Astrocyte (in vitro differentiated cells and primary cell): Measurements from ENCODE around the gene RAPGEF6. TPM values are rescaled to one million over a fixed set of nuclear protein-coding genes. Genes with fewer than 3 reads are reported as not detected.
A peak's percentile ranks its signal among the peaks of the same experiment; 100 is the strongest.

Source experiments
- DNase-seq: peaks from one replicate; pipeline ENCODE4 v3.0.0-alpha.2; 2010; ENCODE audit warnings: low read depth
- FAIRE-seq: peaks from 2 replicates; lab custom pipeline; 2011; peaks lifted over from hg19 to GRCh38; lab: Jason Lieb, UNC
- H2AFZ ChIP-seq: 2 replicates; pipeline ENCODE4 v1.6.0; 2012; ENCODE audit warnings: low read depth, low read length, inconsistent platforms
- H3K27ac ChIP-seq: 2 replicates; pipeline ENCODE4 v1.5.1; 2011; ENCODE audit warnings: low read depth, low read length, inconsistent platforms
- H3K27me3 ChIP-seq: 2 replicates; pipeline ENCODE4 v1.6.0; 2011; ENCODE audit warnings: low read length, inconsistent platforms; ENCODE audit not compliant: insufficient read depth
- H3K36me3 ChIP-seq: 2 replicates; pipeline ENCODE4 v1.5.1; 2011; ENCODE audit warnings: low read length, inconsistent platforms; ENCODE audit not compliant: insufficient read depth
- H3K4me1 ChIP-seq: 2 replicates; pipeline ENCODE4 v1.5.1; 2011; ENCODE audit warnings: low read length, inconsistent platforms; ENCODE audit not compliant: insufficient read depth
- H3K4me2 ChIP-seq: 2 replicates; pipeline ENCODE4 v1.6.0; 2012; ENCODE audit warnings: low read length, inconsistent platforms
- H3K4me3 ChIP-seq: 2 replicates; pipeline ENCODE4 v1.5.1; 2011; ENCODE audit warnings: low read depth, mild to moderate bottlenecking, low read length, inconsistent platforms; ENCODE audit not compliant: insufficient read depth
- H3K79me2 ChIP-seq: 2 replicates; pipeline ENCODE4 v1.6.0; 2012; ENCODE audit warnings: mild to moderate bottlenecking, low read length, inconsistent platforms; ENCODE audit not compliant: insufficient read depth
- H3K9ac ChIP-seq: 2 replicates; pipeline ENCODE4 v1.6.0; 2012; ENCODE audit warnings: mild to moderate bottlenecking, low read length, inconsistent platforms
- H3K9me3 ChIP-seq: 2 replicates; pipeline ENCODE4 v1.5.1; 2012; ENCODE audit warnings: low read depth, mild to moderate bottlenecking, low read length, inconsistent platforms; ENCODE audit not compliant: insufficient read depth
- H4K20me1 ChIP-seq: 2 replicates; pipeline ENCODE4 v1.6.0; 2012; ENCODE audit warnings: low read length, inconsistent platforms; ENCODE audit not compliant: insufficient read depth
- H3K27ac Mint-ChIP-seq: one replicate; pipeline ENCODE4 v1.8.0; 2021; ENCODE audit warnings: mild to moderate bottlenecking, mixed read lengths; ENCODE audit not compliant: unreplicated experiment
- H3K27me3 Mint-ChIP-seq: one replicate; pipeline ENCODE4 v1.8.0; 2021; ENCODE audit warnings: low read depth, mixed read lengths; ENCODE audit not compliant: unreplicated experiment
- H3K36me3 Mint-ChIP-seq: one replicate; pipeline ENCODE4 v1.8.0; 2021; ENCODE audit warnings: low read depth, mixed read lengths; ENCODE audit not compliant: unreplicated experiment
- H3K4me1 Mint-ChIP-seq: one replicate; pipeline ENCODE4 v1.8.0; 2021; ENCODE audit warnings: low read depth, mixed read lengths; ENCODE audit not compliant: unreplicated experiment
- H3K4me3 Mint-ChIP-seq: one replicate; pipeline ENCODE4 v1.8.0; 2021; ENCODE audit warnings: mild to moderate bottlenecking, moderate library complexity, mixed read lengths; ENCODE audit not compliant: unreplicated experiment
- H3K9me3 Mint-ChIP-seq: one replicate; pipeline ENCODE4 v1.8.0; 2021; ENCODE audit warnings: mild to moderate bottlenecking, mixed read lengths; ENCODE audit not compliant: unreplicated experiment
- EZH2 ChIP-seq: IDR thresholded peaks from 2 replicates; pipeline ENCODE4 v1.6.1; 2012; ENCODE audit warnings: mild to moderate bottlenecking, low read length, inconsistent platforms; ENCODE audit not compliant: insufficient read depth
- total RNA-seq: library from RNA; stranded (reverse); gene quantifications from 2 replicates; pipeline ENCODE4 v1.2.1, GENCODE V29; 2021
- TF ChIP-seq, protein P1 (sequence below): IDR thresholded peaks from 2 replicates; pipeline ENCODE4 v1.5.1; 2011; ENCODE audit warnings: low read depth, mild to moderate bottlenecking, inconsistent platforms, low read length, moderate library complexity; ENCODE audit not compliant: insufficient read depth

The RAPGEF6 gene
- total RNA-seq, 1 donor from 2014 or later = 14.9 TPM

DNA sequence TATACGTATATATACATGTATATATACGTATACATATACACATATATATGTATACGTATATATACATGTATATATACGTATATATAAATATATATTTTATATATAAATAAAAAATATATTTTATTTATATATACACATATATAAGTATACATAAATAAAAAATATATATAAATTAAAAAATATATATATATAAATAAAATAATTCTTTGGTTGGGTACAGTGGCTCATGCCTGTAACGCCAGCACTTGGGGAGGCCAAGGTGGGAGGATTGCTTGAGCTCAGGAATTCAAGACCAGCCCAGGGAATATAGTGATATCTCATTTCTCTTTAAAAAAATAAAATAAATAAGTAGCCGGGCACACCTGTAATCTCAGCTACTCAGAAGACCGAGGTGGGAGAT is 216.2 kb downstream of the RAPGEF6 start:
- Histone ChIP-seq H3K9ac (no peak overlapping the region), H3K9me3 (no peaks in the 10 kb centered on the region), H3K4me2 (no peak overlapping the region), H4K20me1 (no peaks in the 10 kb centered on the region), H2AFZ (no peak overlapping the region), H3K4me3 (no peak overlapping the region), H3K27ac (no peak overlapping the region), H3K27me3 (no peaks in the 10 kb centered on the region), H3K4me1 (no peaks in the 10 kb centered on the region), H3K79me2 (no peaks in the 10 kb centered on the region), H3K36me3 (peaks cover 3% of the 10 kb centered on the region)
- peaks cover 4% of the 10 kb centered on the region for H3K4me1 Mint-ChIP-seq
- peaks cover 4% of the 10 kb centered on the region for H3K36me3 Mint-ChIP-seq
- H3K9me3 Mint-ChIP-seq = no peaks in the 10 kb centered on the region
- DNase-seq (no peak), FAIRE-seq (no peak)
- TF ChIP-seq, protein P1, sequence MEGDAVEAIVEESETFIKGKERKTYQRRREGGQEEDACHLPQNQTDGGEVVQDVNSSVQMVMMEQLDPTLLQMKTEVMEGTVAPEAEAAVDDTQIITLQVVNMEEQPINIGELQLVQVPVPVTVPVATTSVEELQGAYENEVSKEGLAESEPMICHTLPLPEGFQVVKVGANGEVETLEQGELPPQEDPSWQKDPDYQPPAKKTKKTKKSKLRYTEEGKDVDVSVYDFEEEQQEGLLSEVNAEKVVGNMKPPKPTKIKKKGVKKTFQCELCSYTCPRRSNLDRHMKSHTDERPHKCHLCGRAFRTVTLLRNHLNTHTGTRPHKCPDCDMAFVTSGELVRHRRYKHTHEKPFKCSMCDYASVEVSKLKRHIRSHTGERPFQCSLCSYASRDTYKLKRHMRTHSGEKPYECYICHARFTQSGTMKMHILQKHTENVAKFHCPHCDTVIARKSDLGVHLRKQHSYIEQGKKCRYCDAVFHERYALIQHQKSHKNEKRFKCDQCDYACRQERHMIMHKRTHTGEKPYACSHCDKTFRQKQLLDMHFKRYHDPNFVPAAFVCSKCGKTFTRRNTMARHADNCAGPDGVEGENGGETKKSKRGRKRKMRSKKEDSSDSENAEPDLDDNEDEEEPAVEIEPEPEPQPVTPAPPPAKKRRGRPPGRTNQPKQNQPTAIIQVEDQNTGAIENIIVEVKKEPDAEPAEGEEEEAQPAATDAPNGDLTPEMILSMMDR = no peak
- TF ChIP-seq EZH2 = no peak
- no peak overlapping the region for H3K4me3 Mint-ChIP-seq
- H3K27me3 Mint-ChIP-seq = no peaks in the 10 kb centered on the region
- no peak overlapping the region for H3K27ac Mint-ChIP-seq

DNA sequence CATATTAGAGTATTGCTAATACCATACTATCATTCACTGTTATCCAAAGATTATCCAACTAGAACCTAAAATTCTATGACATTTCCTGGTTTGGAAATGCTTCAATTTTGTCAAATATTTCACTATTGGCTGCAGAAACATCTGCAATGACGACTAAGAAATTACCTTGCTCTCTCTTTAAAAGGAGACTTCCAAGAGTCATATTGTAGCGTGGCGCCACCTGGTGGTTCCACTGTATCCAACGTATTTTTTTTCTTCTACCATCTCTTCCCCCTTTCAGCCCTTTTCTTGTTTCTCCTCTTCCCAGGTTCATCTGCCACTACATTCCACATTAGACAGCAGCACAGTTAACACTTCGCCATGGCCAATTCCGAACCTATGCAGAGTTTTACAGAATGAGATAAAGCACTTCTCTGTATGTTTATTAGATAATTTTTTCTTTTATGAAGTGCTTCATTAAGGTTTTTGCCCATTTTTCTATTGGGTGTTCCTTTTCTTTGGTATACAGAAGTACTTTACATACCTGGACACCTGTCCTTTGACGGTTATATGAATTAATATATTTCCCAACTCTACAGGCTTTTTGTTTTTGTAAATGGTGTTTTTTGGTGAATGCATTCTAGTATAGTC is 217.7 kb downstream of the RAPGEF6 start:
- Mint-ChIP-seq H3K9me3 (no peaks in the 10 kb centered on the region), H3K4me1 (peaks cover 4% of the 10 kb centered on the region), H3K36me3 (peaks cover 2% of the 10 kb centered on the region), H3K4me3 (no peak overlapping the region), H3K27me3 (no peaks in the 10 kb centered on the region), H3K27ac (peak overlapping the region; percentile 51)
- Histone ChIP-seq H3K4me2 (no peak overlapping the region), H3K27me3 (no peaks in the 10 kb centered on the region), H3K4me3 (no peak overlapping the region), H3K9me3 (no peaks in the 10 kb centered on the region), H3K4me1 (no peaks in the 10 kb centered on the region), H2AFZ (no peak overlapping the region), H3K9ac (no peak overlapping the region), H3K27ac (no peak overlapping the region), H4K20me1 (no peaks in the 10 kb centered on the region), H3K36me3 (no peaks in the 10 kb centered on the region), H3K79me2 (no peaks in the 10 kb centered on the region)
- DNase-seq = peak; percentile 44
- TF ChIP-seq, protein P1 = peak; percentile 80
- TF ChIP-seq EZH2 = no peak
- peak; percentile 60 for FAIRE-seq

DNA sequence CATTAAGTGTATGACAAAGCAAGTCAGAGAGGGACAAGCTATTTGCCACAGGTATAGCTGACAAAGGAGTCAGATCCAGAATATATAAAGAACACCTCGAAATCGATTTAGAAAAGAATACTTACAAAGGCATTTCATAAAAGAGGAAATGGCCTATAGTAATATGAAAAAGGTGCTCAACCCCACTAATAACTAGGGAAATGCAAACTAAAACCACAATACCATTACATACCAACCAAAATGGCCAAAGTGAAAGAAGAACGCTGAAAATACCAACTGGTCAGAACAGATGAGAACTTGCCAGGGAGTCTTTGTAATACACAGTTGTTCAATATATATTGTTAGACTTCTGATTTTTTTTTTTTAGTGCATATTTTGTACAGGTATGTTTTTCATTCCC is 218.3 kb downstream of the RAPGEF6 start:
- Histone ChIP-seq H3K27ac (no peak overlapping the region), H3K9ac (no peak overlapping the region), H4K20me1 (no peaks in the 10 kb centered on the region), H3K4me1 (no peaks in the 10 kb centered on the region), H3K27me3 (no peaks in the 10 kb centered on the region), H2AFZ (no peak overlapping the region), H3K36me3 (no peaks in the 10 kb centered on the region), H3K79me2 (no peaks in the 10 kb centered on the region), H3K9me3 (no peaks in the 10 kb centered on the region), H3K4me3 (no peak overlapping the region), H3K4me2 (no peak overlapping the region)
- TF ChIP-seq, protein P1 = no peak
- TF ChIP-seq EZH2 = no peak
- H3K27me3 Mint-ChIP-seq = no peaks in the 10 kb centered on the region
- peaks cover 2% of the 10 kb centered on the region for H3K36me3 Mint-ChIP-seq
- no peak for FAIRE-seq
- DNase-seq = no peak
- H3K4me3 Mint-ChIP-seq = no peak overlapping the region
- no peaks in the 10 kb centered on the region for H3K9me3 Mint-ChIP-seq
- H3K4me1 Mint-ChIP-seq = peaks cover 4% of the 10 kb centered on the region
- no peak overlapping the region for H3K27ac Mint-ChIP-seq
